AG04450 (cell line): ENCODE measurements around the gene C4B. TPM values are rescaled to one million over a fixed set of nuclear protein-coding genes. Genes with fewer than 3 reads are reported as not detected.
"Not testable (repeated sequence)": the region's sequence is repeated elsewhere in the genome, so short reads cannot be mapped to it uniquely, and the experiment has no call there.

Source experiments
- CTCF ChIA-PET: fragments of 300-600, 350-600 bp; formaldehyde crosslinking; extraction: SDS; loops from one replicate; lab custom pipeline; 2022; ENCODE audit warnings: antibody characterized with exemption, inconsistent platforms; lab: Charles Lee
- POLR2A ChIA-PET: fragments of 350-600 bp; formaldehyde crosslinking; extraction: SDS; loops from one replicate; lab custom pipeline; 2021; ENCODE audit warnings: antibody characterized with exemption, inconsistent platforms; lab: Yijun Ruan, JAX
- DNase-seq: peaks from one replicate; pipeline ENCODE4 v3.0.0-alpha.2; 2011; ENCODE audit warnings: low read depth, low spot score
- H3K27ac ChIP-seq: one replicate; pipeline ENCODE4 v1.5.1; 2012; ENCODE audit warnings: low read depth, low read length, control low read depth
- H3K27me3 ChIP-seq: one replicate; pipeline ENCODE4 v1.6.0; 2012; ENCODE audit warnings: low read length; ENCODE audit not compliant: control insufficient read depth, insufficient read depth
- H3K4me3 ChIP-seq: 2 replicates; pipeline ENCODE4 v1.5.1; 2011; ENCODE audit warnings: mild to moderate bottlenecking, low read depth, low read length, control low read depth
- H3K9me3 ChIP-seq: 2 replicates; pipeline ENCODE4 v1.5.1; 2012; ENCODE audit warnings: low read length; ENCODE audit not compliant: control insufficient read depth, insufficient read depth
- CTCF ChIP-seq: IDR thresholded peaks from 2 replicates; pipeline ENCODE4 v1.5.1; 2011; ENCODE audit warnings: low read depth, low read length, control low read depth, inconsistent platforms
- polyA minus RNA-seq: library from RNA; depleted of rRNA, polyadenylated mRNA; stranded (reverse); fragments of >200 nt; gene quantifications from 2 replicates; pipeline ENCODE4 v1.2.3, GENCODE V29; 2011; rRNA and poly(A)+ RNA removed
- polyA plus RNA-seq: library from polyadenylated mRNA; depleted of rRNA; stranded (reverse); fragments of >200 nt; gene quantifications from 2 replicates; pipeline ENCODE4 v1.2.3, GENCODE V29; 2011; rRNA removed

The C4B gene
- polyA plus RNA-seq (5.8 and 7.8 TPM in 2 replicates), polyA minus RNA-seq (7.3 and 7.8 TPM in 2 replicates)

GRCh38 chr6:32014547-32014946, at the start of gene C4B:
C4B (plus strand) TSS chr6:32014795; CDS start chr6:32014846, 51 bp downstream.
- H3K27ac ChIP-seq, DNase-seq, H3K4me3 ChIP-seq, H3K9me3 ChIP-seq, CTCF ChIA-PET, POLR2A ChIA-PET, H3K27me3 ChIP-seq: not testable (repeated sequence)

GRCh38 chr6:31965700-31966099, 48.9 kb upstream of the C4B start:
- POLR2A ChIA-PET: no interaction called here
- H3K27ac ChIP-seq: no peak overlapping the region
- H3K9me3 ChIP-seq: no peaks in the 10 kb centered on the region; the same call in 1 of the 2 replicates
- CTCF ChIA-PET: interaction anchor here (2.6 kb wide), 1 partner anchor 14 kb away, joined by 10 read pairs; no protein-coding TSS in a partner anchor
- DNase-seq: no peak
- no peak for TF ChIP-seq CTCF
- H3K27me3 ChIP-seq: no peaks in the 10 kb centered on the region
- H3K4me3 ChIP-seq: no peak overlapping the region

DNA sequence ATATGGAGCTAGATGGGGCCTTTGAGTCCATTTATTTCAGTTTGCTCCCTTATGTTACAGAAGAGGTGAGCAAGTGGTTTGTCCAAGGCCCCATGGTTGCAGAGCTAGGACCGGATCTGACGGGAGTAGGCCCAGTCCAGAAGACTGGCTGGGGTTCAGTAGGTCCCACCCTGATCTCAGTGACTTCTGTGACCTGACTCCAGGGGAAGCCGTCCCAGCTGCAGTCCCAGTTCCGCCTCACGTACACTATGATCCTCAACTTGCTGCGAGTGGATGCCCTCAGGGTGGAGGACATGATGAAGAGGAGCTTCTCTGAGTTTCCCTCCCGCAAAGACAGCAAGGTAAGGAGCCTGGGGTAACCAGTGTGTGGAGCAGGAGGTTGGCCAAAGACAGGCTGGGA, 48.1 kb upstream of the C4B start:
- POLR2A ChIA-PET: no interaction called here
- CTCF ChIA-PET: interaction anchor here (2.6 kb wide), 1 partner anchor 14 kb away, joined by 10 read pairs; no protein-coding TSS in a partner anchor
- no peaks in the 10 kb centered on the region; the same call in 1 of the 2 replicates for H3K9me3 ChIP-seq
- no peak for DNase-seq
- H3K4me3 ChIP-seq: no peak overlapping the region
- H3K27ac ChIP-seq: no peak overlapping the region
- H3K27me3 ChIP-seq: no peaks in the 10 kb centered on the region
- no peak for TF ChIP-seq CTCF

- H3K4me3 ChIP-seq: no peak overlapping the region
- H3K27ac ChIP-seq: no peak overlapping the region
- POLR2A ChIA-PET: interaction anchor here (0.6 kb wide), 1 partner anchor 177 kb away, joined by 5 read pairs; no protein-coding TSS in a partner anchor
- no peaks in the 10 kb centered on the region; the same call in 1 of the 2 replicates for H3K9me3 ChIP-seq
- no peaks in the 10 kb centered on the region for H3K27me3 ChIP-seq
- TF ChIP-seq CTCF: no peak
- no peak for DNase-seq
- CTCF ChIA-PET: interaction anchor here (2.6 kb wide), 1 partner anchor 15 kb away, joined by 10 read pairs; no protein-coding TSS in a partner anchor
Measured at GRCh38 chr6:31966997-31967925, 47.3 kb upstream of the C4B start.

DNA sequence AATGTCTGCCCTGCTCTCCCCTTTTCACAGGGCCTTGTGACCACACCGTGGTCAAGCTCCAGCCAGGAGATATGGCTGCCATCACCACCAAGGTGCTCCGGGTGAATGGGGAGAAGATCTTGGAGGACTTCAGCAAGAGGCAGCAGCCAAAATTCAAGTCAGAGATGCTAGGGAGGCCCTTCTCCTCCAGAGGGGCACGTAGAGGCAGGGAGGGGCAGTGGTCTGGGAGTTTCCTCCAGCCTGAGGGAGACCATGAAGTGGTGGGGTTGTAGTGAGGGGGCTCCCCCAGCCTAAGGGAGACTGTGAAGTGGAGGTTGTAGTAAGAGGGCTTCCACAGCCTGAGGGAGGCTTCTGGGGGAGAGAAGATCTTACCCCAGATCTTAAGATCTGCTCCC, 46.7 kb upstream of the C4B start:
- no peak for TF ChIP-seq CTCF
- no peak for DNase-seq
- Histone ChIP-seq H3K27me3 (no peaks in the 10 kb centered on the region), H3K4me3 (no peak overlapping the region), H3K27ac (no peak overlapping the region), H3K9me3 (no peaks in the 10 kb centered on the region; the same call in 1 of the 2 replicates)
- POLR2A ChIA-PET: interaction anchor here (0.6 kb wide), 1 partner anchor 177 kb away, joined by 5 read pairs; no protein-coding TSS in a partner anchor
- CTCF ChIA-PET: no interaction called here
